WTC11 (cell line): Measurements from ENCODE around the gene WWOX.

Source experiments
- KAT7 ChIP-seq: sonication (generic); formaldehyde crosslinking; IDR thresholded peaks from 2 replicates; pipeline ENCODE4 v1.8.1; 2023; ENCODE audit warnings: missing genetic modification reagents, mild to moderate bottlenecking, borderline replicate concordance
- SP1 ChIP-seq: sonication (generic); formaldehyde crosslinking; conservative IDR thresholded peaks from 2 replicates; pipeline ENCODE4 v1.8.1; 2022; ENCODE audit warnings: missing genetic modification reagents
- TP53 ChIP-seq: sonication (generic); formaldehyde crosslinking; IDR thresholded peaks from 2 replicates; pipeline ENCODE4 v1.8.1; 2023; ENCODE audit warnings: mild to moderate bottlenecking, missing genetic modification reagents
- ZNF263 ChIP-seq: sonication (generic); formaldehyde crosslinking; IDR thresholded peaks from 2 replicates; pipeline ENCODE4 v1.8.1; 2022; ENCODE audit warnings: low read depth, mild to moderate bottlenecking, moderate library complexity, missing genetic modification reagents
- TF ChIP-seq, protein P1 (sequence below): fragments of 200-600 bp; IDR thresholded peaks from 2 replicates; pipeline ENCODE4 v1.8.0; 2022; ENCODE audit warnings: antibody characterized with exemption
- TF ChIP-seq, protein P2 (sequence below): sonication (generic); formaldehyde crosslinking; IDR thresholded peaks from 2 replicates; pipeline ENCODE4 v1.8.1; 2022; ENCODE audit warnings: low read depth, missing genetic modification reagents, borderline replicate concordance
- TF ChIP-seq, protein P3 (sequence below): fragments of 250-450 bp; sonication (Bioruptor Pico); conservative IDR thresholded peaks from 2 replicates; pipeline ENCODE4 v1.9.0; 2021; ENCODE audit warnings: mild to moderate bottlenecking

DNA sequence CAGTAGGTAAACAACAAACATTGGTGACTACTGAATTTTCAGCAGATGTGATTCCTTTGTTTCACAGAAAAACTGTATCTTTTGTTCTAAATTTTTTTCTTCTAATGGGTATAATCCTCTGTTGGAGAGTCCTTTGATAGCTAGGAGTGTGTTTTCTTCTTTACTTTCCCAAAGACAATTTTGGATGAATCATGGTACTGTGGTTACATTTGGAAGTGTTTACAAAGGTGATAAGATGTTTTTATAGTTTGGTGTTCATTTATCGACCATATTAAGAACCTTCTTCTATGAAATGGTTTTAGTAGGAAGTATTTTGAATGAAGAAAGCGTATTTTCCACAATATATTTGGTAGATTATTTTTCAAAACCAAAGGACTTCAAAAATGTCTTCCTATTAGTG lies 333.7 kb downstream of the WWOX start:
- TF ChIP-seq, protein P1, sequence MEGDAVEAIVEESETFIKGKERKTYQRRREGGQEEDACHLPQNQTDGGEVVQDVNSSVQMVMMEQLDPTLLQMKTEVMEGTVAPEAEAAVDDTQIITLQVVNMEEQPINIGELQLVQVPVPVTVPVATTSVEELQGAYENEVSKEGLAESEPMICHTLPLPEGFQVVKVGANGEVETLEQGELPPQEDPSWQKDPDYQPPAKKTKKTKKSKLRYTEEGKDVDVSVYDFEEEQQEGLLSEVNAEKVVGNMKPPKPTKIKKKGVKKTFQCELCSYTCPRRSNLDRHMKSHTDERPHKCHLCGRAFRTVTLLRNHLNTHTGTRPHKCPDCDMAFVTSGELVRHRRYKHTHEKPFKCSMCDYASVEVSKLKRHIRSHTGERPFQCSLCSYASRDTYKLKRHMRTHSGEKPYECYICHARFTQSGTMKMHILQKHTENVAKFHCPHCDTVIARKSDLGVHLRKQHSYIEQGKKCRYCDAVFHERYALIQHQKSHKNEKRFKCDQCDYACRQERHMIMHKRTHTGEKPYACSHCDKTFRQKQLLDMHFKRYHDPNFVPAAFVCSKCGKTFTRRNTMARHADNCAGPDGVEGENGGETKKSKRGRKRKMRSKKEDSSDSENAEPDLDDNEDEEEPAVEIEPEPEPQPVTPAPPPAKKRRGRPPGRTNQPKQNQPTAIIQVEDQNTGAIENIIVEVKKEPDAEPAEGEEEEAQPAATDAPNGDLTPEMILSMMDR, result no peak
- TF ChIP-seq, protein P2, sequence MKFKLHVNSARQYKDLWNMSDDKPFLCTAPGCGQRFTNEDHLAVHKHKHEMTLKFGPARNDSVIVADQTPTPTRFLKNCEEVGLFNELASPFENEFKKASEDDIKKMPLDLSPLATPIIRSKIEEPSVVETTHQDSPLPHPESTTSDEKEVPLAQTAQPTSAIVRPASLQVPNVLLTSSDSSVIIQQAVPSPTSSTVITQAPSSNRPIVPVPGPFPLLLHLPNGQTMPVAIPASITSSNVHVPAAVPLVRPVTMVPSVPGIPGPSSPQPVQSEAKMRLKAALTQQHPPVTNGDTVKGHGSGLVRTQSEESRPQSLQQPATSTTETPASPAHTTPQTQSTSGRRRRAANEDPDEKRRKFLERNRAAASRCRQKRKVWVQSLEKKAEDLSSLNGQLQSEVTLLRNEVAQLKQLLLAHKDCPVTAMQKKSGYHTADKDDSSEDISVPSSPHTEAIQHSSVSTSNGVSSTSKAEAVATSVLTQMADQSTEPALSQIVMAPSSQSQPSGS (CRISPR knock-in tag), result no peak
- TF ChIP-seq TP53 (CRISPR knock-in tag) (no peak), SP1 (CRISPR knock-in tag) (no peak), ZNF263 (CRISPR knock-in tag) (no peak), KAT7 (no peak)
- TF ChIP-seq, protein P3, sequence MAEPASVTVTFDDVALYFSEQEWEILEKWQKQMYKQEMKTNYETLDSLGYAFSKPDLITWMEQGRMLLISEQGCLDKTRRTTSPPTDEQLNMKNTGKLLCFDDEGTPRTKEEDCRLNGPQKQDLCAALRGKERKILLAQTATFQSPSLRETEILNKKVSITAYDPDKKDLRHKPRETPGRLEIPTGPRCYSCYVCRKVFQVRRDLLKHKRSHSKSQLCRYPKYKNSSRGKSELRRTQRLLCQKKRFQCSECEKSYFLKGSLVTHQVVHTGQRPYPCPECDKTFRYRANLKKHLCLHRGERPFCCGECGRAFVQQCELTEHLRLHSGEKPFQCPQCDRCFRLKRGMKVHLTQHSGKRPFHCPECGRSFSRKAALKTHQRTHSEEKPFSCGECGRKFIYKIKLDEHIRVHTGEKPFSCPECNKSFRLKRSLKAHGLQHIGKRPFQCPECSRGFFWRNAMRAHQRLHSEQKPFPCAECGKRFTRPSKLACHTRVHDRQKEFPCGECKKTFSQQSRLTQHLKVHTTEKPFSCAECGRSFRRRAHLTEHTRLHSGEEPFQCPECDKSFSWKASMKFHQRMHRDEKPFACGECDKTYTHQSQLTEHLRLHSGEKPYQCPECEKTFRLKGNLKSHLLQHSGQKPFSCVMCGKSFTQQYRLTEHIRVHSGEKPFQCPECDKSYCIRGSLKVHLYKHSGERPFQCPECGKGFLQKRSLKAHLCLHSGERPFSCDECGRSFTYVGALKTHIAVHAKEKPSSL (CRISPR knock-in tag), result no peak
